HG03159 (cell line): ENCODE data around the gene EHD1.

Experiments
- ATAC-seq: cut with Tn5 transposase; IDR thresholded peaks from one replicate; pipeline ENCODE4 v1.9.1; 2021; ENCODE audit warnings: mild to moderate bottlenecking, moderate library complexity; ENCODE audit not compliant: unreplicated experiment

Gene EHD1

DNA sequence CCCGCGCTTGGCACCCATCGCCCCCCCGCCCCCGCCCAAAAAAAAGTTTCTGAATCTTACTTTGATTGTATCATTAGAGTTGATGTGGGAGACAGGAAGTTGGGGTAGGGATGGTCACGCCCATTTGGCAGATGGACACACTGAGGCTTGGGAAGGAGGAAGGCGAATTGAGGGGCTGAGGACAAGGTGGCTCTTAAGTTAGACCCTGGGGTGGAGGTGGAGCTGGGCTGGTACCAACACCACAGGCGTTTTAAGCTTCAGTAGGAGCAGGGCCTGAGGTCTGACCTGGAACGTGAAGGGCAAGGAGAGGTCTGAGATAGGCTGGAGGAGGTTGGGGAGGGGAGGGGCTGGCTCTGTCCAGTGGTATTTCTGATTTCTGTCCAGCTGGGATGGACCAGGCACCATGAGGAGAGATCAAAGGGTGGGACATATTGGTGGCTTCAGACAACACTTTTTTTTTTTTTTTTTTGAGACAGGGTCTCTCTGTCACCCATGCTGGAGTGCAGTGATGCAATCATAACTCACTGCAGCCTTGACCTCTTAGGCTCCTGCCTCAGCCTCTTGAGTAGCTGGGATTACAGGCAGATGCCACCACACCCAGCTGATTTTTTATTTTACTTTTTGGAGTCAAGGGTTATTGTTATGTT, 33.2 kb downstream of the EHD1 start:
- no peak for ATAC-seq

DNA sequence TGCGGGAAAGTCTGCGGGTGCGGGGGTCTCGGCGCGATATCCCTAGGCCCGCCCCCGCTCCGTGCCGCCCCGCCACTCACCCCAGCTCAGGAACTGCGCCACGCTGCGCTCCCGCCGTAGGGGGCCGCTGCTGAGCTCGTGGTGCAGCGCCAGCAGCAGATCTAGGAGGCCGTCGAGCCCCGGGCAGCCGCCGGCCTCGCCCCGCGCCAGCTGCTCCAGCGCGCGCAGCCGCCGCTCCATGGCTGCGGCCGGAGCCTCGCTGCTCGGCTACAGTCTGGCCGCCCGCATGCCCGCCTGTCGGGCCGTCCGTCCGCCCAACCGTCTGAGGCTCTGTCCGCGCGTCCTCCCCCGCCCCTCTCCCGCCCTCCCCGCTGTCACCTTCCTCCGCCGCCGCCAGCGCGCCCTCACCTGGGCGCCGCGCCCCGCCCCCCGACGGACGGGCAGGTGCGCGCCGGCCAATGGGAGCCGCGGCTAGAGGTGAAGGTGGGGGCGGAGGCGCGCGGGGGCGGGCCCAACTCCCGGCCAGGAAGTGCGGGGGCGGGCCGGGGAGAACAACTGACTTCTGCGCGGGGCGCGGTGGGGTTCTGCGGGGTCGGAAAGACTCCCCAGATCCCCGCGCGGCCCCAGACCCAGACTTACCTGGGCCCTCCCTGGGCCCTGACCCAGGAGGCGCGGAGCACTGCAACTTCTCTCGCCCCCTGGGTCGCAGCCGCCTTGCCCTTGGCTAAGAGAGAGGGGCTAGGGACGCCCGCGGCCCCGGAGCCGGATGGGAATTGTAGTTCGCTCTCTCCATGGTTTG, 33.9 kb downstream of the EHD1 start, which contains the start of gene CDC42BPG:
Gene CDC42BPG (minus strand): TSS at position 324 of the 799 bp plus-strand sequence. CDS start 84 bp downstream, at position 240.
- ATAC-seq: no peak

DNA sequence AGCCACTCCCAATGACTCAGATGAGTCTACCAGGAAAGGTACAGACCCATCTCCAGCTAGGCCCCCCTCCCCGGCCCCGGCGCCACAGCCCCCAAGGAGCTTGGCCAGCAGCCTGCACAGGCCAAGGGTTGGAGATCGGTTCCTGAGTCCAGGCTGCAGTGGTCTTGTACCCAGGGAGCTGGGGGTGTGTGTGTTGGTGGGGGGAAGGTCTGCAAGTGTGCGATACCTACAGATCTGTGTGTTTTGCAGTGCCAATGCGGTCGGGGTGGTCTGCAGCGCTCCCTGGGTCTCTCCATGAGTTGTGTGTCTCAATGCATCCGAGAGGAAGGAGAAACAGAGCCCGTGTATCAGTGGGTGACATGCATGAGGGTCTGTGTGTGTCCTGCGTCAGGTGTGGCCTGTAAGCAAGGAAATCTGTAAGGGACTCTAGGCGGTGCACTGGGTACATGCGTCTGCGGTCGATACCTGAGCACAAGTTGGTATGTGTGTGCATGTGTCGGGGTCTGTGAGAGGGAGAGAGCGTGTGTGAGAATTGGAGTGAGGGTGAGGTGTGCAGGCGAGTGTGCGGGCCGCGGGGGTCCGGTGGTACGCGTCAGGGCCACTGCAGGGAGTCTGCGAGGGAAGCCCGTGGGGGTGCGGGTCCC, 34.6 kb downstream of the EHD1 start:
- ATAC-seq: no peak

DNA sequence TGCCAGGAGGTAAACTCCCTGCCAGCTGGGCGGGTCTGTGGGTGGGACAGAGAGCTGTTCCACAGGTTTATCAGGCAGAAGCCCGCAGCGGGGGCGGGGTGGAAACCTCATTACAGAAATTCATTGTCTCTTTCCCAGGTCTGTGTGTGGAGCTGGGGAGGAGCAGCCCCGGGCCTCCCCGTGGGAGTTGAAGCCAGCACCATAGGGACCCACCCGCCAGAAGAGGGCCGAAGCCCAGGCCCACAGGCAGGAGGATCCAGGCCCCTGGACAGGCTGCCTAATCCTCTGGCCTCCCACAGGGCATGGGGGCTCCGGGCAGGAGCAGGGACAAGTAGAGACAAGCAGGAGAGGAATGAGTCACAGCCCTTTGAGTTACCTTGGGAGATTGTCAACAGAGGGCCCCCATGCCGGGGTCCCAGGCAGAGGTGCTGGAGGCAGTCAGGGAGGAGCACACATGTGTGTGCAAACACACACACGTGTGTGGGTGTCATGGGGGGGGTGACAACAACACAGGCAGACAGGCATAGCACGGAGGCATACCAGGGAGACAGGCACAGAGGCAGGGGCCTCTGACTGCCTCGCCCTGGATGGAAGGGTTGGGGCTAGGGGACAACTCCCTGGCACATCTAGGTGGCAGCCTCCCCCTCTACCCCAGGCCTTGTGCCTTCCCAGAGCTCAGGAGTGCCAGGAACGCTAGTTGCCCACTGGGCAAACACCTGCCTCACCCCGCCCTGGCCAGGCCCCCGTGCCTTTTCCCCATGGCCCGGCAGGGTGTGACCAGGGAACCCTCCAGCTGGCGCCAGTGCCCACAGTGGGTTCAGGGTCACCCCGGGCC, 35.4 kb downstream of the EHD1 start:
- ATAC-seq: no peak

DNA sequence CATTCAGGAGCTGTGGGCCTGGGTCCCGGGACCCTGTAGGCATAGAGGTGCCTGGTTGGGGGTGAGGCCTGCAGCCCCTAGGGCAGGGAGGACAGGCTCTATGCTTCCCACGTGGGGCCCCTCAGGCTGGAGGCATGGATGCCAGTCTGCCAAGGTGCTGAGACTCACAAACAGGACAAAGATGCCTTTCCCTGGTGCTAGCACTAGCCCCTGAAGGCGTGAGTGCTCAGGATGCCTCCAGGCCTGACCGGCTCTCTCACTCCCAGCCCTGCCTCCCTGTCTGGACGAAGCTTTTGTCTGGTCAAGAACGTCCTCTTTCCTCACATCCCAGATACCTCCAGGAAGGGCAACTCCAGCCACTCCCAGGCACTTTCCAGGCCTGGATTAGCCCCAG, 36.1 kb downstream of the EHD1 start:
- ATAC-seq: no peak

DNA sequence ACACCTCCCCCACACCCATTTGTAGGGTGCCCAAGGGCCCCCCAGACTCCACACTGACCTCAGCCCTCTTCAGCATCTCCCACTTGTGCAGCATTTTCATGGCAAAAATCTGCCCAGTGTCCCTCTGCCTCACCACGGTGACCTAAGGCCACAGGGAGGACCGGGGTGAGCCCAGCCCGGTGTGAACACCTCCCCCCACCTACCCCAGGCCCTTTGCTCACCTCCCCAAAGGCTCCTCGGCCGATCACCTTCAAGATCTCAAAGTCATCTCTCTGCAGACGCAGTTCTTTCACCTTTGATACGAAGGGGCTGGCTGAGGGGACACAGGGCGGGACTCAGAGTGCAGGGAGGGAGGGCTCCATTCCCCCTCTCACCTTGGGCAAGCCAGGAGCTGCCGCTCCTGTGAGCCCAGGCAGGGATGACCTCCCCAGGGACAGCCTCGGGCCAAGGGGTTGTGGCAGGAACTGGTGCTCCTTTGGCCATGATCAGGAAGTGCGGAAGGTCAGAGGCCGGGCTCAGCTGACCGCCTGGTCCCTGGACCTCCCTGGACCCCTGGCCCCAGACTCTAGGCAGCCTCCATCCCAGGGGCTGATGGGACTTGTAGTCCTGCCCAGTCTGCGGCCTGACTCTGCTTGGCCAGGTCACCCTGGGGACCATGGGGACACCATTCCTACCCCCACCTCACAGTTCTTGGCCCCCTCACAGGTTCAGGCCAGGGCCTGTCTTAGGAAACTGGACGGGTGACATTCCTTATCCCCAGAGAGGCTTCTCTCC, 36.6 kb downstream of the EHD1 start:
- no peak for ATAC-seq

DNA sequence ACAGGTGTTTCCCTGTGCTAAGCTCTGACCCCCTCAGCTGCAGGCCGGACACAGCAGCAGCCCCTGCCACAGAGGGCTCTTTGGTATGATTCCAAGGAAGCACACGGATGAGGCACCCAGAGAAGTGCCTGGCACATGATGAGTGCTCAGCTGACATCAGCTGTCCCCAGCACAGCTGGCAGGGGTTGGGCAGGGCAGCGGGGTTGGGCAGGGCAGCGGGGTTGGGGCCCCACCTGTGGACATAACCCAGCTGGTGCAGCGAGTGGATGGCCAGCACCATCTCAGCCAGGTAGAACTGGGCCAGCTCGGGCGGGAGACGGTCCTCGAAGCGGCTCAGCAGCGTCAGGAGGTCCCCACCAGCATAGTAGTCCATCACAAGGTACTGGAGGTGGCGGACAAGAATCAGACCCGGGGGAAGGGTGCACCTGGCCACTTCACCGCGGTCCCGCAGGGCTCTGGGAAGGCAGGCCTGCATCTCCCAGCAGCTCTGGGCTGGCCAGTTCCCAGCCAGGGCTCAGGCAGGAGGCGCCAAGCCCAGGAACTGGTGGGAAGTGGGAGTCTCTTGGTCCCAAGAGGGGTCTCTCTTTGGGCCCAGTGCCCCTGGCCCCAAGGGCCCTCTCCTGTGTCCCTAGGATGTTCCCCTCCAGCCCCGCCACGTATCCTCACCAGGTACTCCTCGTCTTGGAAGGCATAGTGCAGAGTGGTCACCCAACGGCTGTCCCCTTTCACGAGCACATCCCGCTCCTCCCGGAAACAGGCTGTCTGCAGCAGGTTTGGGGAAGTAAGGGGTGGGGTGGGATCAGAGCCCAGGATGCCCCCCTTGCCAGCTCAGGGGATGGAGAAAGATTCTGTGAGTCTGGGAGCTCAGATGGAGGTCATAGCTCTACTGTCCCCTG, 38.3 kb downstream of the EHD1 start:
- no peak for ATAC-seq

DNA sequence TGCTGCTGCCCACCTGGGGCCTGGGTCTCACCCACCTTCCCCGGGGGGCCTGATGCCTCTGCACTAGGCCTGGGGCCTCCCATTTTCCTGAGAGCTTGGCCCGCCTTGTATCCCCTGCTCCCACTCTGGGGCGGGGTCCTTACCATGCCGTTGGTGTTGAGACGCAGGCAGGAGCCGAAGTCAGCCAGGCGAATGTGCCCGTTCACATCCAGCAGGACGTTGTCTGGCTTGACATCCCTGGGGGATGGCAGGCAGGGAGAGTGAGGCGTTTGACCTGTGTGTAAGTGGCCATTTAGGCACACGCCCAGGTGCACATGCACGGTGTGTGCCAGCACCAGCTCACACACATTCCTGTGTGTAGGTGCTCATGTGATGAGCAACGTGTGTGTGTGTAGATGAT, 39.1 kb downstream of the EHD1 start:
- no peak for ATAC-seq

DNA sequence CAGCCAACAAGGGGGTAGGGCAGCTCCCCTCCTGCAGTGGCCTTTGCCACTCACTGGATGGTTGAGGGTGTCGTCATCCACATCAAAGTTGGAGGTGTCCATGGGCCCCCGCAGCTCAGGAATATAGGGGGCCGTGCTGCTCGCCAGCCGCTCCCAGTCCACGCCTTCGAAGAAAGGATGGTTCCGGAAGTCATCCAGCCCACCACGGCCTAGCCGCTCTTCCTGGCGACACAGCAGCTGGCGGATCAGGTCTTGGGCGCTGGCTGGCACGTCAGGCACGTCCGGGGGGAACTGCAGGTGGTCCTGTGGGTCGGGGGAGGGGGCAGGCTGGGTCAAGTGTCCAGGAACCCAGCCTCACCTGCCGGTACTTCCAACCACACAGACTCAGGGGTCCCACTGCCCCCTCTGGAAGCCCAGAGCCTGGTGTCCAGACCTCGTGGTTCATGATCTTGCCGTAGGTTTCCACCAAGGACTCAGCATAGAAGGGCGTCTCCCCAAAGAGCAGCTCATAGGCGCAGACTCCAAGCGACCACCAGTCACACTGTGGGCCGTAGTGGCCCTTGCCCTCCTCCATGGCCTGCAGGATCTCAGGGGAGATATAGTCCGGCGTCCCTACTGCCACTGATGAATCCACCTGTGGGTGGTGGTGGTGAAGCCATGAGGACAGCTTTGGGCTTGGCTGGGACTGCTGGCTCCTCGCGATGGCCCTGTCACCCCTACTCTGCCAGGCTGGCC, 39.7 kb downstream of the EHD1 start:
- ATAC-seq: no peak

DNA sequence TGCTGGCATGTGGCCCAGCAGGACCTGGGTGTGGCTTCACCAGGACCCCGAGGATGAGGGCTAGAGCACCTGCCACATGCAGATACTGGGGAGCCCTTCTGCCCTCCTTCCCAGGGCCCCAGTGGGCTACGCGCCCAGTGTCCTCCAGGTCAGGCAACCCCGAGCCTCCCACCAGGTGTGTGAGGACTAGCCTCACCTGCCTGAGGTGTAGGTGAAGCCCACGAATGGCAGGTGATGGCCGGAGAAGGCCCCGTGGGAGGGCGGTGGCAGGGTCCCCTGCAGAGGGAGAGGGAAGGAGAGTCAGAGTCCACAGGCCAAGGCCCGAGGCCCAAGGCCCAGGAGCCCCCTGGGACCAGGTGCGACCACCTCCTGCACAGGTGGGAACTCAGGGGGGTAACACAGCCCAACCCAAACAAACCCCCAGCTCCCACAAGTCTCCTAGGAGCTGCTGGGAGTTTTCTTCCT, 40.5 kb downstream of the EHD1 start:
- ATAC-seq: no peak

DNA sequence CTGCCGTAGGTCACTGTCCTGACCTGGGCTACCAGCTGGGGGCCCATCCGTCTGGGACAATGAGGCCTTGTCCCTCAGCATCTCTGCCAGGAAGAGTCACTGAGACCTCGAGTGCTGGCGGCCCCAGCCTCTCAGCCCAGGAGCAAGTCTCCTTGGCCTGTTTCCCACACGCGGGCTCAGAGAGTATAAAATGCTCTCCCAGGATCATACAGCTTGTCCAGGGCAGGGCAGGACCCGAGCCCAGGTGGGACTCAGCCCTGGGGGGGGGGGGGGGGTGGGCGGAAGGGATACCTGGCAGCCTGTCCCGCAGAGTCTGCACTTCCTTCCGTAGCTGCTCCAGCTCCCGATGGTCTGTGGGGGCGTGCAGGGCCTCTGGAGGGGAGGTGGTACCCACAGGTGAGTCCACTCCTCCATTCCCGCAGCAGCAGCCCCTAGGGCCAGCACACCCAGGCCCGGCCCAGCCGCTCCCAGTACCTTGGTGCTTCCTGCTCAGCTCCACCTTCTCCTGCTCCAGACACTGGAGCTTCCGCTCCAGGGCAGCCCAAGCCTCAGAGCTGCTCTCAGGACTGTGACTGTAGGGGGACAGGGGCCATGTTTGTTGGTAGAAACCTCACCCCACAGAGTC, 41.9 kb downstream of the EHD1 start:
- ATAC-seq: no peak

DNA sequence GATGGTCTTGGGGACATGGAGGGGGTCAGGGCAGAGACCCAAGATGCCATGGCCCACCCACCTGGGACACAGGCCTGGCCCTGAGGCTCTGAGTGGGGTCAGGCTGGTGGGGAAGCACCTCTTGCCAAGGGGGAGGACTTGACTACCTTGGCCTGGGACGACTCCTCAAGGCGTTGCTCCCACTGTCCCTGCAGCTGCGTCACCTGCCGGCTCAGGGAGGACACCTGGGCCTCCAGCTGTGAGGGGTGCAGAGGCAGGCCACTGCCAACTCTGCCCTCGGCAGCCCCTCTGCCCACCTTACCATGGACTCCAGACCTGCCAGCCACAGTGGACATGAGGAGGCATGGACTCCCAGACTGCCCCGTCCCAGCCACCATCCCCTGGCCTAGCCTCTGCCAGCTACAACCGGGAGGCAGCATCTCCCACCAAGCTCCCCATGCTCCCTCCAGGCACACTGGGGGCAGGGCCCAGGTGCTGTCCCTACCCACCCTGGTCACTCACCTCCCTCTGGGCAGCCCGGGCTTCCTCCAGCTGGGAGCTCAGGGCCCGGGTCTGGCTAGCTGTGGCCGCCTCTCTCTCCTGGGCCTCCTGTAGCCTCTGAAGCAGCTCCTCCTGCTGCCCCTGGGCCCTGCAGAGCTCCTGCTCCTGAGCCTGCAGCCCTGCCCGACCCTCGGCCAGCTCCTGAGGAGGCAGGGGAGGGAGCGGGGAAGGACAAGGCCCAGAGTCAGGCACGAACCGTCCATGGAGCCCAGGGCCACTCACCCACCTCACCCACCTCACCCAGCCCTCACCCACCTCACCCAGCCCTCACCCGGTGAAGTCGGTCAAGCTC, 42.6 kb downstream of the EHD1 start:
- ATAC-seq: no peak

DNA sequence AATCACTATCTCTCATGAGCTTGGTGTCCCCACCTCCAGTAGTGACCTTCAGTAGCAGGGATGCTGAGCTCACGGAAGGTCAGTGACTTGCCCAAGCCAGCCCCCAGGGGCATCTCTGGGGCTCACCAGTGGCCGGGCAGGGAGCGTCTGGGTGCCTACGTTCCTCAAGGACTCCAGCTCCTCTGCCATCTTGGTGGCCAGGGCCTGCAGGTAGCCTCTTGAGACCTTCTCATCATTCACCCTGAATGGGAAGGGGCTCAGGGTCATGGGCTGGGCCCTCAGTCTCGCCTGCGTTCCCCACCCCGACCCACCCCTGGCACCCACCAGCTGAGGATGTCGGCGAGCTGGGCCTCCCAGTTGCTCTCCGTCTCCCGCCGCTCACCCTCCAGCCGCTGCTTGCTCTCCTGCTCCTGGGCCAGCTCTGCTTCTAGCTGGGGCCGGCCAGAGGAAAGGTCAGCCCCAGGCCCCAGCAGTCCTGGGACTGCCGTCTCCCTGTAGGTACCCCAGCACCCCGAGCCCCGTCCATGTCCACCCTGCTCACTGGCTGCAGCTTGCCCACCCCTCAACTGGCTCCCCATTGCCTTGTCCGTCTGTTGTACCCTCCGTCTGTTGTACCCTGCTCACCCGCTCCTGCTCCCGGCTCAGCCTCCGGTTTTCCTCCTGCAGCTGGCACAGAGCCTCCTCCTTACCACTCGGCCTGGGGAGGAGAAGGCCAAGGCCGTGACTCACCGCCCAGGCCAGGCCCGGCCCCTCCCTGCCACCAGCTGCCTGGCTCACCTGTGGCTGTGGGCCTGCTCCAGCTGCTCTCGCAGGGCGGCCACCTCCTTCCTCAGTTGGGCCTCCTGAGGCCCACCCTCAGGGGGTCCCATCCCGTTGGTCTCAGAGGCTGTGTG, 43.5 kb downstream of the EHD1 start:
- ATAC-seq: no peak

DNA sequence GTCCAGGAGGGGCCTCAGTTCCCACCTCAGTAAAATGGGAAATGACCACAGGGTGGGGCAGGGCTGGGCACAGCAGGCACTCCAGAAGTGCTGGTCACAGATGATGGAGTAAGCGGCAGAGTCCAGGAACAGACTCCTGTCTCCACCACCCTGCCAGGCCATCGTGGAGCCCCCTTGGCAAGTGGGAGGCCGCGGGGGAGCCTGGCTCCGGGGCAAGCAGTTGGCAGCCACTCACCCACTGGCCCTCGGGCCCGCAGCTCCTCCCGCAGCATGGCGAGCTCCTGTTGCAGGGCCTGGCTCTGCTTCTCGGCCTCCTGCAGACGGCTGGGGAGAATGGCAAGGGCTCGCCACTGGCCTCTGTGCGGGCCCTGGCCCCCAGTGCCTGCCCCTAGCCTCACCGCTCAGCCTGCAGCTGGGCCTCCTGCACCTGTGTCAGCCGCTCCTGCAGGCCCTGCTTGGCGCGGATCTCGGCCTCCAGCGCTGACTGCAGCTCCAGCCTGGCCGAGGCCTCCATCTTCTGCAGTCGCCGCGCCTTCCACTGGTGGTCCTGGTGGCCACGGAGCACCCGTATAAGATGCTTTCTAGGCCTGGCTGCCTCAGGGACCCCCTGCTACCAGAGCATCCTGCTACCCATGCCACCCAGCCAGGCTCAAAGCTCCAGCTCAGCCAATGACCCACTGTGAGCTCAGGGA, 44.2 kb downstream of the EHD1 start:
- no peak for ATAC-seq

DNA sequence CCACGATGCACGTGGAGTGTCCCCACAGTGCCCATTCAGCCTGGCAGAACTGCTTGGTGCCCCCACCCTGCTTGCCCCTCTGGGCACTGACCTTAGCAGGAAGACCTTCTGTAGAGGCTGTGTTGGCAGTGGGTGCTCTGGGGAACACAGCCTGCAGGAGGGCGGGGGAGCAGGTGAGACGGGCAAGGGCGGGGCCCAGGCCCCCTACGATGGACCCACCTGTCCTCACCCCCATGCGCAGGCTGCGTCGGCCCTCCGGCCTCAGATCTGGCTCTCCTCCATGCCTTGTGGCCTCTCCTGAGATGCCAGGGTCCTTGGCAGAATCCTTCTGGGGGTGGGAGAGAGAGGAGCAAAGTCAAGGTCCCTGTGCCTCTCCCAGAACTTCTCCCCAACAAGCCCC, 44.9 kb downstream of the EHD1 start:
- ATAC-seq: no peak

DNA sequence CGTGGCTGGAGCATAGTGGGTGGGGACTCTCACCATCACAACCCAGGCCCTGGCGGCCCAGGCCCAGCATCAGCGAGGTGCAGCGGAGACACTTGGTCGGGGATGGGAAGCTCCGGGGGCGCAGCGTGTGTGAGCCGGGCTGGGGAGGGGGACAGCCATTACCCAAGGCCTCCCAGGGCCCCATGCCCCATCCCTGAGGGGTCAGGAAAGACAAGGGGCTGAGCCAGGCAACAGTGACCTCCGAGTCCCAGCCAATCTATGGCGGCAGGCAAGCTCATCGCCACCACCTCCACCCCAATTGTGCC, 45.3 kb downstream of the EHD1 start:
- no peak for ATAC-seq
